HEK293 (cell line): ENCODE data around the gene STX4.
A peak's percentile ranks its signal among the peaks of the same experiment; 100 is the strongest.

Source experiments
- CTCF ChIA-PET: fragments of 350-600 bp; formaldehyde crosslinking; extraction: SDS; loops from one replicate; lab custom pipeline; 2021; ENCODE audit warnings: antibody characterized with exemption; lab: Yijun Ruan, JAX
- POLR2A ChIA-PET: fragments of 300-600 bp; formaldehyde crosslinking; extraction: SDS; loops from one replicate; lab custom pipeline; 2020; ENCODE audit warnings: antibody characterized with exemption, inconsistent platforms; lab: Yijun Ruan, JAX
- H3K27ac ChIP-seq: fragments of 200-500 bp; sonication (Bioruptor generic); 2 replicates; pipeline ENCODE4 v1.5.1; 2014; ENCODE audit warnings: low read depth, low read length, control low read depth, inconsistent platforms; ENCODE audit errors: extremely low read depth
- H3K36me3 ChIP-seq, 2 experiments: fragments of 200-500 bp in 1 of 2; sonication (Bioruptor generic) in 1 of 2; 1 replicate in 1 of 2; 2 replicates in 1 of 2; pipeline ENCODE4 v1.5.1; 2014 to 2017; ENCODE audit warnings: inconsistent platforms in 2 of 2, low read length in 2 of 2; ENCODE audit not compliant: control insufficient read depth in 2 of 2, insufficient read depth in 1 of 2
- H3K4me1 ChIP-seq: fragments of 200-500 bp; sonication (Bioruptor generic); 2 replicates; pipeline ENCODE4 v1.5.1; 2014; ENCODE audit warnings: mild to moderate bottlenecking, low read length, inconsistent platforms; ENCODE audit not compliant: control insufficient read depth, insufficient read depth
- H3K4me3 ChIP-seq: 2 replicates; pipeline ENCODE4 v1.5.1; 2011; ENCODE audit warnings: low read depth, mild to moderate bottlenecking, control low read depth, low read length, moderate library complexity
- H3K9me3 ChIP-seq: fragments of 200-500 bp; sonication (Bioruptor generic); 2 replicates; pipeline ENCODE4 v1.5.1; 2014; ENCODE audit warnings: low read depth, low read length, inconsistent platforms; ENCODE audit not compliant: control insufficient read depth, insufficient read depth
- EGR2 ChIP-seq: fragments of 450-650 bp; formaldehyde crosslinking; IDR thresholded peaks from 2 replicates; pipeline ENCODE4 v1.5.1; 2016; ENCODE audit warnings: low read depth, missing biosample characterization, missing genetic modification characterization
- KLF9 ChIP-seq: fragments of 450-650 bp; formaldehyde crosslinking; IDR thresholded peaks from 2 replicates; pipeline ENCODE4 v1.5.1; 2016; ENCODE audit warnings: missing biosample characterization, missing genetic modification characterization, low read depth
- SP7 ChIP-seq: fragments of 450-650 bp; formaldehyde crosslinking; IDR thresholded peaks from 2 replicates; pipeline ENCODE4 v1.5.1; 2016; ENCODE audit warnings: missing biosample characterization, missing genetic modification characterization
- YY1 ChIP-seq: fragments of 450-650 bp; formaldehyde crosslinking; IDR thresholded peaks from 2 replicates; pipeline ENCODE4 v1.5.1; 2018; ENCODE audit warnings: missing biosample characterization, missing genetic modification characterization
- ZBTB1 ChIP-seq: fragments of 450-650 bp; formaldehyde crosslinking; IDR thresholded peaks from 2 replicates; pipeline ENCODE4 v1.5.1; 2016; ENCODE audit warnings: missing biosample characterization, missing genetic modification characterization
- ZBTB17 ChIP-seq: fragments of 450-650 bp; formaldehyde crosslinking; IDR thresholded peaks from 2 replicates; pipeline ENCODE4 v1.5.1; 2016; ENCODE audit warnings: missing biosample characterization, missing genetic modification characterization
- ZBTB20 ChIP-seq: fragments of 450-650 bp; formaldehyde crosslinking; IDR thresholded peaks from 2 replicates; pipeline ENCODE4 v1.5.1; 2016; ENCODE audit warnings: missing biosample characterization, missing genetic modification characterization
- ZBTB8A ChIP-seq: fragments of 450-650 bp; formaldehyde crosslinking; IDR thresholded peaks from 2 replicates; pipeline ENCODE4 v1.5.1; 2016; ENCODE audit warnings: missing biosample characterization, missing genetic modification characterization
- ZFP37 ChIP-seq: fragments of 450-650 bp; formaldehyde crosslinking; IDR thresholded peaks from 2 replicates; pipeline ENCODE4 v1.5.1; 2016; ENCODE audit warnings: missing biosample characterization, missing genetic modification characterization
- ZFP69B ChIP-seq: fragments of 450-650 bp; formaldehyde crosslinking; IDR thresholded peaks from 2 replicates; pipeline ENCODE4 v1.5.1; 2016; ENCODE audit warnings: missing biosample characterization, missing genetic modification characterization
- ZIC2 ChIP-seq: fragments of 450-650 bp; formaldehyde crosslinking; IDR thresholded peaks from 2 replicates; pipeline ENCODE4 v1.5.1; 2016; ENCODE audit warnings: missing biosample characterization, missing genetic modification characterization
- ZNF132 ChIP-seq: fragments of 450-650 bp; formaldehyde crosslinking; IDR thresholded peaks from 2 replicates; pipeline ENCODE4 v1.5.1; 2017; ENCODE audit warnings: missing biosample characterization, missing genetic modification characterization, borderline replicate concordance
- ZNF138 ChIP-seq: fragments of 450-650 bp; formaldehyde crosslinking; IDR thresholded peaks from 2 replicates; pipeline ENCODE4 v1.5.1; 2016; ENCODE audit warnings: missing biosample characterization, missing genetic modification characterization, borderline replicate concordance
- ZNF175 ChIP-seq: fragments of 450-650 bp; formaldehyde crosslinking; IDR thresholded peaks from 2 replicates; pipeline ENCODE4 v1.5.1; 2016; ENCODE audit warnings: missing biosample characterization, missing genetic modification characterization
- ZNF24 ChIP-seq: fragments of 450-650 bp; formaldehyde crosslinking; IDR thresholded peaks from 2 replicates; pipeline ENCODE4 v1.5.1; 2016; ENCODE audit warnings: missing biosample characterization, missing genetic modification characterization
- ZNF350 ChIP-seq: fragments of 450-650 bp; formaldehyde crosslinking; IDR thresholded peaks from 2 replicates; pipeline ENCODE4 v1.5.0; 2017; ENCODE audit warnings: missing biosample characterization, mild to moderate bottlenecking, missing genetic modification characterization
- ZNF426 ChIP-seq: fragments of 450-650 bp; formaldehyde crosslinking; IDR thresholded peaks from 2 replicates; pipeline ENCODE4 v1.5.1; 2017; ENCODE audit warnings: missing biosample characterization, missing genetic modification characterization, mild to moderate bottlenecking, inconsistent platforms, moderate library complexity
- ZNF514 ChIP-seq: fragments of 450-650 bp; formaldehyde crosslinking; IDR thresholded peaks from 2 replicates; pipeline ENCODE4 v1.5.1; 2016; ENCODE audit warnings: missing biosample characterization, missing genetic modification characterization
- ZNF530 ChIP-seq: fragments of 450-650 bp; formaldehyde crosslinking; IDR thresholded peaks from 2 replicates; pipeline ENCODE4 v1.5.1; 2016; ENCODE audit warnings: low read depth, missing biosample characterization, missing genetic modification characterization
- ZNF548 ChIP-seq: fragments of 450-650 bp; formaldehyde crosslinking; IDR thresholded peaks from 2 replicates; pipeline ENCODE4 v1.5.1; 2016; ENCODE audit warnings: missing biosample characterization, missing genetic modification characterization
- ZNF624 ChIP-seq: fragments of 450-650 bp; formaldehyde crosslinking; IDR thresholded peaks from 2 replicates; pipeline ENCODE4 v1.5.1; 2017; ENCODE audit warnings: missing biosample characterization, missing genetic modification characterization
- ZNF785 ChIP-seq: fragments of 450-650 bp; formaldehyde crosslinking; IDR thresholded peaks from 2 replicates; pipeline ENCODE4 v1.5.1; 2016; ENCODE audit warnings: missing biosample characterization, missing genetic modification characterization
- ZNF843 ChIP-seq: fragments of 450-650 bp; formaldehyde crosslinking; IDR thresholded peaks from 2 replicates; pipeline ENCODE4 v1.5.1; 2016; ENCODE audit warnings: missing biosample characterization, missing genetic modification characterization
- ZSCAN30 ChIP-seq: fragments of 450-650 bp; IDR thresholded peaks from 2 replicates; pipeline ENCODE4 v1.5.1; 2018; ENCODE audit warnings: missing biosample characterization, mild to moderate bottlenecking, missing genetic modification characterization, moderate library complexity
- TF ChIP-seq, protein P1 (sequence below): fragments of 450-650 bp; formaldehyde crosslinking; IDR thresholded peaks from 2 replicates; pipeline ENCODE4 v1.5.1; 2016; ENCODE audit warnings: missing biosample characterization, missing genetic modification characterization
- TF ChIP-seq, protein P2 (sequence below): fragments of 450-650 bp; formaldehyde crosslinking; IDR thresholded peaks from 2 replicates; pipeline ENCODE4 v1.5.1; 2016; ENCODE audit warnings: missing biosample characterization, missing genetic modification characterization
- TF ChIP-seq, protein P3 (sequence below): fragments of 450-650 bp; formaldehyde crosslinking; optimal IDR thresholded peaks from 2 replicates; pipeline ENCODE3; 2016; ENCODE audit warnings: missing biosample characterization, mild to moderate bottlenecking, missing genetic modification characterization
- TF ChIP-seq, protein P4 (sequence below): fragments of 450-650 bp; formaldehyde crosslinking; IDR thresholded peaks from 2 replicates; pipeline ENCODE4 v1.5.1; 2017; ENCODE audit warnings: missing biosample characterization, missing genetic modification characterization

STX4 gene

DNA sequence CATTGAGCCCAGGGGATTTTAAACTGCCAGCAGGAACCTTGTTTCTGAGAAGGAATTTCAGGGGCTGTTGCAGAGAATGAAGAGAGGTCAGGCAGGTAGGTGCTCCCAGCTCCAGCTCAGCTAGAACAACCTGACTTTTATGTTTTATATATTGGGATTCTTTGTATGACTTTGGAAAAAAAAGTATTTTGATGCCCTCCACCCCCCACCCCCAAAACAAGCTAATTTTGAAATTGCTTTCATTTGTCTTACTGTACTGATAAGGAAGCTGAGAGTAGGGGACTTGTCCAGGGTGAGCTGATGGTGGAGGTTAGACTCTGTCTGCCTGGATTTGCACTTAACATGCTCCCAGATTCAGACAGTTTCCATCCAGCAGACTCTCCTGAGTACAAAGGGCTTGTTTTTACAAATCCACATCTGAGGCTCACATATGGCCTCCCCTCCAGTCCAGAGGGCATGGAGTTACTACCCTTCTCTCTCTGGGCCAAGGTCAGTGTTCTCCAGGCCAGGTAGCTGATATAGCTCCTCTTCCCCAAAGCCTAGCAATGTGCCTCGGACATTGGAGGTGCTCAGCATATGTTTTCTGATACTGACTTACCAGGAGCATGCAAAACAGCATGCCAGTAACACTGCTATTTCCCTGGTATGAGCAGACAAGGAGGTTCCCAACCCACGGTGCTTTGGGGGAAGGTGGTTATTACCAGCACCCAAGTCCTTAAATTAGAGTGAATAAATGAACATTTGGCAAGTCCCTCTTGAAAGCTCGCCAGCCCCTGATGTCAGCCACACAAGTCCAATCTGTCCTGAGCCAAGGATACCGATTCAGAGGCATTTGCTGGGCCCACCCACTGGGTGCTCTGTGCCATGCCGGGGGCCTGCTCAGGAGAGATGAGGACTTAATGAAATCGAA is 34.3 kb upstream of the STX4 start:
- H3K4me1 ChIP-seq = peaks cover 5% of the 10 kb centered on the region
- TF ChIP-seq ZNF132 (tag by site-specific recombination) (no peak), KLF9 (tag by site-specific recombination) (no peak), ZNF624 (tag by site-specific recombination) (no peak), ZFP69B (tag by site-specific recombination) (peak; percentile 50; the same call in 1 of the 2 replicates), ZNF426 (tag by site-specific recombination) (no peak), ZBTB17 (tag by site-specific recombination) (peak; percentile 56), SP7 (peak; percentile 89), ZNF843 (tag by site-specific recombination) (no peak), ZBTB8A (no peak), ZNF175 (tag by site-specific recombination) (no peak), ZIC2 (tag by site-specific recombination) (peak; percentile 73), ZBTB20 (tag by site-specific recombination) (peak; percentile 80)
- TF ChIP-seq, protein P1, sequence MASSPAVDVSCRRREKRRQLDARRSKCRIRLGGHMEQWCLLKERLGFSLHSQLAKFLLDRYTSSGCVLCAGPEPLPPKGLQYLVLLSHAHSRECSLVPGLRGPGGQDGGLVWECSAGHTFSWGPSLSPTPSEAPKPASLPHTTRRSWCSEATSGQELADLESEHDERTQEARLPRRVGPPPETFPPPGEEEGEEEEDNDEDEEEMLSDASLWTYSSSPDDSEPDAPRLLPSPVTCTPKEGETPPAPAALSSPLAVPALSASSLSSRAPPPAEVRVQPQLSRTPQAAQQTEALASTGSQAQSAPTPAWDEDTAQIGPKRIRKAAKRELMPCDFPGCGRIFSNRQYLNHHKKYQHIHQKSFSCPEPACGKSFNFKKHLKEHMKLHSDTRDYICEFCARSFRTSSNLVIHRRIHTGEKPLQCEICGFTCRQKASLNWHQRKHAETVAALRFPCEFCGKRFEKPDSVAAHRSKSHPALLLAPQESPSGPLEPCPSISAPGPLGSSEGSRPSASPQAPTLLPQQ (tag by site-specific recombination) = peak; percentile 86
- ChIA-PET CTCF (interaction anchor here (0.6 to 2.3 kb wide), 6 partner anchors 10 to 143 kb away, joined by 3 to 19 read pairs (median 4); partner anchors contain the start of gene HSD3B7), POLR2A (interaction anchor here (0.5 to 2.7 kb wide), 9 partner anchors 14 to 1145 kb away, joined by 3 to 6 read pairs (median 3); partner anchors contain the start of genes HSD3B7, ZNF646 and ZNF668)
- H3K4me3 ChIP-seq = no peak overlapping the region
- no peak overlapping the region for H3K27ac ChIP-seq
- H3K9me3 ChIP-seq = no peaks in the 10 kb centered on the region
- no peaks in the 10 kb centered on the region for H3K36me3 ChIP-seq

DNA sequence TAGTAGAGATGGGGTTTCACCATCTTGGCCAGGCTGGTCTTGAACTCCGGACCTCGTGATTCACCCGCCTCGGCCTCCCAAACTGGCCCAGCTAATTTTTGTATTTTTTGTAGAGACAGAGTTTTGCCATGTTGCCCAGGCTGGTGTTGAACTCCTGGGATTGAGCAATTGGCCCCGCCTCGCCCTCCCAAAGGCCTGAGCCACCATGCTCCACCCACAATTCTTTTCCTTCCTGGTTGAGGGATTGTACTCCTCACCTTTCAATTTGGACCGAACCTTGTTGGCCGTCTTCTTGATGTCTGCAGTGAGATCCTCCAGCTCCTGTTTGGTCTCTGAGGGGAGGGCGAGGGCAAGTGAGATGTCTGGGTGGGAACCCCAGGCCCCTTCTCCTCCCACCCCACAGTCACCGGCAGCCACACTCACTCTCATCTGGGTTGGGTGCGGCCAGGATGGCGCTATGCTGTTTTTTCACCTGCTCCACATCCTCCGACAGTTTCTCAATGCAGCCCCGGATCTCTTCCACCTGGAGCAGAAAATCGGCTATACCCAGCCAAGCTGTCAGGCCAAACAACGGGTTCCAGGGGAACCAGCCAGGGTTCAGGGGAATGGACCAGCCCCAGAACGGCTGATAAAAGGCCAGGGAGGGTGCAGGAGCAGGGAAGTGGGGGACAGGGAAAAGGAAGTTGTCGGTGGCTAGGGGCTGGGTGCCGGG is 32.5 kb upstream of the STX4 start:
- Histone ChIP-seq H3K36me3 (no peaks in the 10 kb centered on the region), H3K4me3 (no peak overlapping the region), H3K4me1 (peaks cover 5% of the 10 kb centered on the region), H3K27ac (no peak overlapping the region), H3K9me3 (no peaks in the 10 kb centered on the region)
- ChIA-PET POLR2A (interaction anchor here (0.5 to 2.7 kb wide), 2 partner anchors 52 to 180 kb away, joined by 3 to 6 read pairs; no protein-coding TSS in a partner anchor), CTCF (interaction anchor here (0.5 to 0.8 kb wide), 3 partner anchors 16 to 106 kb away, joined by 3 to 7 read pairs (median 4); partner anchors contain the start of gene HSD3B7)
- TF ChIP-seq ZNF624 (tag by site-specific recombination) (no peak), ZNF138 (tag by site-specific recombination) (no peak), ZNF530 (tag by site-specific recombination) (no peak), ZFP37 (tag by site-specific recombination) (no peak), ZNF175 (tag by site-specific recombination) (no peak), ZBTB1 (tag by site-specific recombination) (no peak), ZNF24 (tag by site-specific recombination) (no peak), ZSCAN30 (tag by site-specific recombination) (no peak), ZNF514 (tag by site-specific recombination) (no peak), EGR2 (no peak), ZNF548 (tag by site-specific recombination) (no peak), YY1 (tag by site-specific recombination) (no peak), ZNF350 (tag by site-specific recombination) (no peak), ZNF785 (tag by site-specific recombination) (no peak)
- TF ChIP-seq, protein P2, sequence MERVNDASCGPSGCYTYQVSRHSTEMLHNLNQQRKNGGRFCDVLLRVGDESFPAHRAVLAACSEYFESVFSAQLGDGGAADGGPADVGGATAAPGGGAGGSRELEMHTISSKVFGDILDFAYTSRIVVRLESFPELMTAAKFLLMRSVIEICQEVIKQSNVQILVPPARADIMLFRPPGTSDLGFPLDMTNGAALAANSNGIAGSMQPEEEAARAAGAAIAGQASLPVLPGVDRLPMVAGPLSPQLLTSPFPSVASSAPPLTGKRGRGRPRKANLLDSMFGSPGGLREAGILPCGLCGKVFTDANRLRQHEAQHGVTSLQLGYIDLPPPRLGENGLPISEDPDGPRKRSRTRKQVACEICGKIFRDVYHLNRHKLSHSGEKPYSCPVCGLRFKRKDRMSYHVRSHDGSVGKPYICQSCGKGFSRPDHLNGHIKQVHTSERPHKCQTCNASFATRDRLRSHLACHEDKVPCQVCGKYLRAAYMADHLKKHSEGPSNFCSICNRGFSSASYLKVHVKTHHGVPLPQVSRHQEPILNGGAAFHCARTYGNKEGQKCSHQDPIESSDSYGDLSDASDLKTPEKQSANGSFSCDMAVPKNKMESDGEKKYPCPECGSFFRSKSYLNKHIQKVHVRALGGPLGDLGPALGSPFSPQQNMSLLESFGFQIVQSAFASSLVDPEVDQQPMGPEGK (tag by site-specific recombination) = no peak
- TF ChIP-seq, protein P3, sequence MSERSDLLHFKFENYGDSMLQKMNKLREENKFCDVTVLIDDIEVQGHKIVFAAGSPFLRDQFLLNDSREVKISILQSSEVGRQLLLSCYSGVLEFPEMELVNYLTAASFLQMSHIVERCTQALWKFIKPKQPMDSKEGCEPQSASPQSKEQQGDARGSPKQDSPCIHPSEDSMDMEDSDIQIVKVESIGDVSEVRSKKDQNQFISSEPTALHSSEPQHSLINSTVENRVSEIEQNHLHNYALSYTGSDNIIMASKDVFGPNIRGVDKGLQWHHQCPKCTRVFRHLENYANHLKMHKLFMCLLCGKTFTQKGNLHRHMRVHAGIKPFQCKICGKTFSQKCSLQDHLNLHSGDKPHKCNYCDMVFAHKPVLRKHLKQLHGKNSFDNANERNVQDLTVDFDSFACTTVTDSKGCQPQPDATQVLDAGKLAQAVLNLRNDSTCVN = no peak
- TF ChIP-seq, protein P4, sequence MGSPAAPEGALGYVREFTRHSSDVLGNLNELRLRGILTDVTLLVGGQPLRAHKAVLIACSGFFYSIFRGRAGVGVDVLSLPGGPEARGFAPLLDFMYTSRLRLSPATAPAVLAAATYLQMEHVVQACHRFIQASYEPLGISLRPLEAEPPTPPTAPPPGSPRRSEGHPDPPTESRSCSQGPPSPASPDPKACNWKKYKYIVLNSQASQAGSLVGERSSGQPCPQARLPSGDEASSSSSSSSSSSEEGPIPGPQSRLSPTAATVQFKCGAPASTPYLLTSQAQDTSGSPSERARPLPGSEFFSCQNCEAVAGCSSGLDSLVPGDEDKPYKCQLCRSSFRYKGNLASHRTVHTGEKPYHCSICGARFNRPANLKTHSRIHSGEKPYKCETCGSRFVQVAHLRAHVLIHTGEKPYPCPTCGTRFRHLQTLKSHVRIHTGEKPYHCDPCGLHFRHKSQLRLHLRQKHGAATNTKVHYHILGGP (tag by site-specific recombination) = no peak
